DND-41 (cell line): ENCODE results near the gene ITGA2.

ENCODE experiments used
- ATAC-seq: fragments of 200-7000 bp; cut with Tn5 transposase; 3 replicates; pipeline ENCODE4 v1.9.1; 2021; ENCODE audit warnings: low read depth; ENCODE audit not compliant: insufficient read depth
- DNase-seq: peaks from one replicate; pipeline ENCODE4 v3.0.0-alpha.2; 2020
- H2AFZ ChIP-seq: 2 replicates; pipeline ENCODE4 v1.6.0; 2012; ENCODE audit warnings: low read depth, low read length
- H3K27ac ChIP-seq: 2 replicates; pipeline ENCODE4 v1.5.1; 2012; ENCODE audit warnings: low read length, inconsistent platforms
- H3K27me3 ChIP-seq: fragments of 200-600 bp; sonication (generic); 2 replicates; pipeline ENCODE4 v1.6.0; 2012; ENCODE audit warnings: low read length, mild to moderate bottlenecking, inconsistent platforms; ENCODE audit not compliant: insufficient read depth, poor library complexity
- H3K36me3 ChIP-seq: 2 replicates; pipeline ENCODE4 v1.5.1; 2012; ENCODE audit warnings: low read length, inconsistent platforms; ENCODE audit not compliant: insufficient read depth
- H3K4me1 ChIP-seq: 2 replicates; pipeline ENCODE4 v1.5.1; 2012; ENCODE audit warnings: mild to moderate bottlenecking, low read length; ENCODE audit not compliant: insufficient read depth
- H3K4me2 ChIP-seq: 2 replicates; pipeline ENCODE4 v1.6.0; 2012; ENCODE audit warnings: mild to moderate bottlenecking, moderate library complexity, low read length, inconsistent platforms; ENCODE audit not compliant: insufficient read depth
- H3K4me3 ChIP-seq, 2 experiments: fragments of 200-600 bp in 1 of 2; shearing (Covaris generic) in 1 of 2; 2 replicates each; pipeline ENCODE4 v1.5.1; 2012 to 2016; ENCODE audit warnings: inconsistent platforms in 2 of 2, low read length in 2 of 2, mild to moderate bottlenecking in 2 of 2, low read depth in 1 of 2, moderate library complexity in 1 of 2
- H3K79me2 ChIP-seq: 2 replicates; pipeline ENCODE4 v1.6.0; 2012; ENCODE audit warnings: low read length, inconsistent platforms; ENCODE audit not compliant: insufficient read depth
- H3K9ac ChIP-seq: 2 replicates; pipeline ENCODE4 v1.6.0; 2012; ENCODE audit warnings: low read depth, mild to moderate bottlenecking, inconsistent platforms, low read length, moderate library complexity
- H3K9me3 ChIP-seq: 2 replicates; pipeline ENCODE4 v1.5.1; 2012; ENCODE audit warnings: low read length, moderate library complexity, mild to moderate bottlenecking, inconsistent platforms; ENCODE audit not compliant: insufficient read depth, severe bottlenecking
- H4K20me1 ChIP-seq: 2 replicates; pipeline ENCODE4 v1.6.0; 2012; ENCODE audit warnings: low read length; ENCODE audit not compliant: insufficient read depth
- EZH2 ChIP-seq: IDR thresholded peaks from 3 replicates; pipeline ENCODE4 v1.6.1; 2012; ENCODE audit warnings: borderline replicate concordance, low read depth, mild to moderate bottlenecking, moderate library complexity, low read length, inconsistent platforms; ENCODE audit not compliant: severe bottlenecking
- TF ChIP-seq, protein P1 (sequence below): IDR thresholded peaks from 2 replicates; pipeline ENCODE4 v1.5.1; 2012; ENCODE audit warnings: borderline replicate concordance, low read length, moderate library complexity, mild to moderate bottlenecking; ENCODE audit not compliant: poor library complexity, severe bottlenecking; ENCODE audit errors: extremely low read depth

The ITGA2 gene

DNA sequence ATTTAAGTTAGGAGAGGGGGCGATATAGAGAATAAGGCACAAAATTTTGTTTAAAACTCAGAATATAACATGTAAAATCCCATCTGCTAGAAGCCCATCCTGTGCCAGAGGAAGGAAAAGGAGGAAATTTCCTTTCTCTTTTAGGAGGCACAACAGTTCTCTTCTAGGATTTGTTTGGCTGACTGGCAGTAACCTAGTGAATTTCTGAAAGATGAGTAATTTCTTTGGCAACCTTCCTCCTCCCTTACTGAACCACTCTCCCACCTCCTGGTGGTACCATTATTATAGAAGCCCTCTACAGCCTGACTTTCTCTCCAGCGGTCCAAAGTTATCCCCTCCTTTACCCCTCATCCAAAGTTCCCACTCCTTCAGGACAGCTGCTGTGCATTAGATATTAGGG lies 102.1 kb downstream of the ITGA2 start:
- Histone ChIP-seq H3K27ac (peak overlapping the region; percentile 28; the same call in 1 of the 2 replicates), H2AFZ (no peak overlapping the region), H3K9ac (no peak overlapping the region; the same call in 1 of the 2 replicates), H4K20me1 (no peaks in the 10 kb centered on the region), H3K4me1 (peaks cover 38% of the 10 kb centered on the region), H3K36me3 (peaks cover 9% of the 10 kb centered on the region; the same call in 1 of the 2 replicates), H3K4me2 (no peak overlapping the region), H3K9me3 (no peaks in the 10 kb centered on the region), H3K79me2 (no peaks in the 10 kb centered on the region), H3K27me3 (no peaks in the 10 kb centered on the region), H3K4me3 (no peak overlapping the region)
- ATAC-seq (no peak), DNase-seq (no peak)
- TF ChIP-seq, protein P1, sequence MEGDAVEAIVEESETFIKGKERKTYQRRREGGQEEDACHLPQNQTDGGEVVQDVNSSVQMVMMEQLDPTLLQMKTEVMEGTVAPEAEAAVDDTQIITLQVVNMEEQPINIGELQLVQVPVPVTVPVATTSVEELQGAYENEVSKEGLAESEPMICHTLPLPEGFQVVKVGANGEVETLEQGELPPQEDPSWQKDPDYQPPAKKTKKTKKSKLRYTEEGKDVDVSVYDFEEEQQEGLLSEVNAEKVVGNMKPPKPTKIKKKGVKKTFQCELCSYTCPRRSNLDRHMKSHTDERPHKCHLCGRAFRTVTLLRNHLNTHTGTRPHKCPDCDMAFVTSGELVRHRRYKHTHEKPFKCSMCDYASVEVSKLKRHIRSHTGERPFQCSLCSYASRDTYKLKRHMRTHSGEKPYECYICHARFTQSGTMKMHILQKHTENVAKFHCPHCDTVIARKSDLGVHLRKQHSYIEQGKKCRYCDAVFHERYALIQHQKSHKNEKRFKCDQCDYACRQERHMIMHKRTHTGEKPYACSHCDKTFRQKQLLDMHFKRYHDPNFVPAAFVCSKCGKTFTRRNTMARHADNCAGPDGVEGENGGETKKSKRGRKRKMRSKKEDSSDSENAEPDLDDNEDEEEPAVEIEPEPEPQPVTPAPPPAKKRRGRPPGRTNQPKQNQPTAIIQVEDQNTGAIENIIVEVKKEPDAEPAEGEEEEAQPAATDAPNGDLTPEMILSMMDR = no peak
- no peak for TF ChIP-seq EZH2

DNA sequence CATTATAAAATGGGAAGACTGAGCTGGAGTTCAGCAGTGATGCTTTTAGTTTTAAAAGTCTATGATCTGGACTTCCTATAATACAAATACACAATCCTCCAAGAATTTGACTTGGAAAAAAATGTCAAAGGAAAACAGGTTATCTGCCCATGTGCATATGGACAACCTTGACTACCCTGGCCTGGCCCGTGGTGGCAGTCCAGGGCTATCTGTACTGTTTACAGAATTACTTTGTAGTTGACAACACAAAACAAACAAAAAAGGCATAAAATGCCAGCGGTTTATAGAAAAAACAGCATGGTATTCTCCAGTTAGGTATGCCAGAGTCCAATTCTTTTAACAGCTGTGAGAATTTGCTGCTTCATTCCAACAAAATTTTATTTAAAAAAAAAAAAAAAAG lies 103.1 kb downstream of the ITGA2 start:
- Histone ChIP-seq H3K4me3 (no peak overlapping the region), H3K9ac (no peak overlapping the region), H3K36me3 (peaks cover 18% of the 10 kb centered on the region; the same call in 1 of the 2 replicates), H2AFZ (no peak overlapping the region), H4K20me1 (no peaks in the 10 kb centered on the region), H3K27ac (no peak overlapping the region), H3K4me1 (peaks cover 38% of the 10 kb centered on the region), H3K27me3 (no peaks in the 10 kb centered on the region), H3K79me2 (no peaks in the 10 kb centered on the region), H3K9me3 (no peaks in the 10 kb centered on the region), H3K4me2 (no peak overlapping the region)
- TF ChIP-seq, protein P1 = no peak
- DNase-seq = no peak
- ATAC-seq = no peak

DNA sequence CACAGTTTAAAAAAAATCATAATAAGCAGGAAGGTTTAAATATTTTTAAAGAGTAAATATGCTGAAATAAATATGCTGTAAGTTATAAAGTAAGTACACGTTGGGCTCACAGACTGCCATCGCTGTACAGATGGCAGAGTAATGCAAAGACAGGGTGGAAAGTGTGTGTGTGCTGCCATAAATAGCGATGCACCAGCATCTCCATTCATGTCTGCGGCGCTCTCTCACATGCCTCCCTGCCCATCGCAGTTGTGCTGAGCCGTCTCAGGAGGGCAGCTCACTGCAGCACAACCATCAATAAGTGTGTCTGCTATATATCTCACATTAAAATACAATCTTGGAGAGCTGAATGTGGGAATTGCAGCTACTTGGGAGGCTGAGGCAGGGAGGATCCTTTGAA lies 106.1 kb downstream of the ITGA2 start:
- DNase-seq (no peak), ATAC-seq (no peak)
- TF ChIP-seq, protein P1 = no peak
- no peak for TF ChIP-seq EZH2
- H3K9ac ChIP-seq = no peak overlapping the region
- no peak overlapping the region for H3K4me3 ChIP-seq
- peaks cover 46% of the 10 kb centered on the region for H3K36me3 ChIP-seq
- no peaks in the 10 kb centered on the region for H4K20me1 ChIP-seq
- H3K4me2 ChIP-seq = no peak overlapping the region
- no peak overlapping the region for H2AFZ ChIP-seq
- no peaks in the 10 kb centered on the region for H3K9me3 ChIP-seq
- no peak overlapping the region for H3K27ac ChIP-seq
- no peaks in the 10 kb centered on the region for H3K79me2 ChIP-seq
- no peaks in the 10 kb centered on the region for H3K27me3 ChIP-seq
- peaks cover 13% of the 10 kb centered on the region for H3K4me1 ChIP-seq
